Measurements from ENCODE around the gene PDGFRB.

DNA sequence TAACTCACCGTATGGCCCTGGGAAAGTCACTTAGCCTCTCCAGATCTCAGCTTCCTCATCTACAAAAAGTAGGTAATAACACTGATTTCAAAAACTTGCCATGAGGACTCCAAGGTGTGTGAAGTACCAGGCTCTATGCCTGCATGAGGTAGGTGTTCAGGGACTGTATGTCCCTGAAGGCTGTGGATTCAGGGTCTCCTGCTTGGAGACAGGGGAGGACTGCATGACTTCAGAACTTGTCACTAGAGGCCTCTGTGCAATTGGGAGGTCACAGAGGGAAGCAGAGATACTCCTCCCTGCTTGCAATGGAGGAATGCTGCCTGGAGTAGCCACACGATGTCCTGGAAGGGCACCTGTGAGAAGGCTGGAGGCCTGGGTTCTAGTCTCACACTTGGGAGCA is 2.2 kb downstream of the PDGFRB start:
- TF ChIP-seq, protein P1, sequence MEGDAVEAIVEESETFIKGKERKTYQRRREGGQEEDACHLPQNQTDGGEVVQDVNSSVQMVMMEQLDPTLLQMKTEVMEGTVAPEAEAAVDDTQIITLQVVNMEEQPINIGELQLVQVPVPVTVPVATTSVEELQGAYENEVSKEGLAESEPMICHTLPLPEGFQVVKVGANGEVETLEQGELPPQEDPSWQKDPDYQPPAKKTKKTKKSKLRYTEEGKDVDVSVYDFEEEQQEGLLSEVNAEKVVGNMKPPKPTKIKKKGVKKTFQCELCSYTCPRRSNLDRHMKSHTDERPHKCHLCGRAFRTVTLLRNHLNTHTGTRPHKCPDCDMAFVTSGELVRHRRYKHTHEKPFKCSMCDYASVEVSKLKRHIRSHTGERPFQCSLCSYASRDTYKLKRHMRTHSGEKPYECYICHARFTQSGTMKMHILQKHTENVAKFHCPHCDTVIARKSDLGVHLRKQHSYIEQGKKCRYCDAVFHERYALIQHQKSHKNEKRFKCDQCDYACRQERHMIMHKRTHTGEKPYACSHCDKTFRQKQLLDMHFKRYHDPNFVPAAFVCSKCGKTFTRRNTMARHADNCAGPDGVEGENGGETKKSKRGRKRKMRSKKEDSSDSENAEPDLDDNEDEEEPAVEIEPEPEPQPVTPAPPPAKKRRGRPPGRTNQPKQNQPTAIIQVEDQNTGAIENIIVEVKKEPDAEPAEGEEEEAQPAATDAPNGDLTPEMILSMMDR (IDR thresholded peaks at IDR 0.05; ENCODE audit: low read depth, low read length, poor library complexity, severe bottlenecking) = no peak
- no peak for TF ChIP-seq EZH2phosphoT487 (IDR thresholded peaks at IDR 0.05; ENCODE audit: borderline replicate concordance, low read length)
